ENCODE data around the gene SLC25A12. TPM values are rescaled to one million over a fixed set of nuclear protein-coding genes. Genes with fewer than 3 reads are reported as not detected.

SLC25A12 gene
- total RNA-seq, 2 experiments from 2014 or later, result 8.7 to 9.5 TPM

DNA sequence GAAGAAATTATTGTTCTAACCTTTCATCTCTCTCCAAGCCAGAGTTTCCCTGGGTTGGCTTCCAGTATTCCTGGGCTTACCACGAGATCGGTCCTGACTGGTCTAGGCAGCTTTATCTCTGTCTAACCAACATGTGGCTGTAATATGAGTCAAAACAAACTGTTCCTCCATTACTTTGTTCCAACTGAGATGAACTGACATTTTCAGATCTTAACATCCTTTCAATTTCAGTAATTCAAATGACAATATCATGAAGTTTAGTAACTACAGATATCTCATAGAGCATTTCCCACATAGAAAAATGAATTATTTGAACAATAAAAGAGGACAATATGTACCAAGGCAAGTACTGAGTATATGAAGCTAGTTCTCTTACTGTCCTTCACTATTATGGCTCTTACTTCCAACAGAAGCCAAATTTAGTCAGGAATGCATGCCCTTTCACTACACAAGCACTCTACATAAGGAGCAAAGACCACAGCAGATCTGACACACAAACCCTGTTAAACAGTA, 15.5 kb downstream of the SLC25A12 start:
- TF ChIP-seq, protein P1, sequence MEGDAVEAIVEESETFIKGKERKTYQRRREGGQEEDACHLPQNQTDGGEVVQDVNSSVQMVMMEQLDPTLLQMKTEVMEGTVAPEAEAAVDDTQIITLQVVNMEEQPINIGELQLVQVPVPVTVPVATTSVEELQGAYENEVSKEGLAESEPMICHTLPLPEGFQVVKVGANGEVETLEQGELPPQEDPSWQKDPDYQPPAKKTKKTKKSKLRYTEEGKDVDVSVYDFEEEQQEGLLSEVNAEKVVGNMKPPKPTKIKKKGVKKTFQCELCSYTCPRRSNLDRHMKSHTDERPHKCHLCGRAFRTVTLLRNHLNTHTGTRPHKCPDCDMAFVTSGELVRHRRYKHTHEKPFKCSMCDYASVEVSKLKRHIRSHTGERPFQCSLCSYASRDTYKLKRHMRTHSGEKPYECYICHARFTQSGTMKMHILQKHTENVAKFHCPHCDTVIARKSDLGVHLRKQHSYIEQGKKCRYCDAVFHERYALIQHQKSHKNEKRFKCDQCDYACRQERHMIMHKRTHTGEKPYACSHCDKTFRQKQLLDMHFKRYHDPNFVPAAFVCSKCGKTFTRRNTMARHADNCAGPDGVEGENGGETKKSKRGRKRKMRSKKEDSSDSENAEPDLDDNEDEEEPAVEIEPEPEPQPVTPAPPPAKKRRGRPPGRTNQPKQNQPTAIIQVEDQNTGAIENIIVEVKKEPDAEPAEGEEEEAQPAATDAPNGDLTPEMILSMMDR (IDR thresholded peaks at IDR 0.05), result no peak
- H3K9me3 Mint-ChIP-seq, result peaks cover 3% of the 10 kb centered on the region
- intact Hi-C loops (cut with DNase I, micrococcal nuclease), result no loop called here
- H3K4me1 Mint-ChIP-seq (ENCODE audit: low read depth), result peaks cover 56% of the 10 kb centered on the region
- ChIA-PET POLR2A (interaction anchor here (1.2 kb wide), 1 partner anchor 11 kb away, joined by 3 read pairs; no protein-coding TSS in a partner anchor), CTCF (no interaction called here)
- H3K4me3 ChIP-seq (ENCODE audit: low read length), result no peak overlapping the region
- ATAC-seq (ENCODE audit: poor library complexity) (no peak), DNase-seq (no peak)
- H3K36me3 ChIP-seq (ENCODE audit: insufficient read depth, low read length), result peaks cover 6% of the 10 kb centered on the region
- peaks cover 14% of the 10 kb centered on the region for H3K36me3 Mint-ChIP-seq (ENCODE audit: low read depth)
- H3K9me3 ChIP-seq (ENCODE audit: control insufficient read depth in 1 of 2, insufficient read depth in 1 of 2, low read length in 2 of 2), result no peaks in the 10 kb centered on the region
- H3K27ac Mint-ChIP-seq, result no peak overlapping the region
- no peaks in the 10 kb centered on the region for H3K27me3 ChIP-seq (ENCODE audit: control insufficient read depth in 1 of 2, insufficient read depth in 2 of 2, low read length in 2 of 2)
- H3K4me3 Mint-ChIP-seq, result no peak overlapping the region
- H3K27me3 Mint-ChIP-seq, result no peaks in the 10 kb centered on the region
- no peak overlapping the region for H3K27ac ChIP-seq (ENCODE audit: low read depth in 1 of 2, low read length in 2 of 2)
- H3K4me1 ChIP-seq (ENCODE audit: insufficient read depth, low read length), result no peaks in the 10 kb centered on the region

DNA sequence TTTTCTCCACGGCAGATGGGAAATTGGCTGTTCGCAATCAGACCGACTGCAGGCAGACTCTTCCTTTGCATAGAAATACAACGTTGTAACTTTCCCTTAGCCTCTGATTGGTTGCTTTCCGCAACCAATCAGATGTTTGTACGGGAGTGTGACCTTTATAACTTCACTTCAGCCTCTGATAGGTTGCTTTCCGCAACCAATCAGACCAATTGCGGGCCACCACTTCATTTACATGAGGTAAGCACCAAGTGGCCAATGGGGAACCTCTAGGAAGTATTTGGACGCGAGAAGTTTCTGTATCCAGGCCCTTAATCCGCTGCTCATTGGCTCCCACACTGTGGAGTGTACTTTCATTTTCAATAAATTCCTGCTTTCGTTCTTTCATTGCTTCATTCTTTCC, 19.1 kb downstream of the SLC25A12 start:
- H3K27ac Mint-ChIP-seq, result no peak overlapping the region
- POLR2A ChIA-PET, result no interaction called here
- H3K36me3 Mint-ChIP-seq (ENCODE audit: low read depth), result peaks cover 43% of the 10 kb centered on the region

DNA sequence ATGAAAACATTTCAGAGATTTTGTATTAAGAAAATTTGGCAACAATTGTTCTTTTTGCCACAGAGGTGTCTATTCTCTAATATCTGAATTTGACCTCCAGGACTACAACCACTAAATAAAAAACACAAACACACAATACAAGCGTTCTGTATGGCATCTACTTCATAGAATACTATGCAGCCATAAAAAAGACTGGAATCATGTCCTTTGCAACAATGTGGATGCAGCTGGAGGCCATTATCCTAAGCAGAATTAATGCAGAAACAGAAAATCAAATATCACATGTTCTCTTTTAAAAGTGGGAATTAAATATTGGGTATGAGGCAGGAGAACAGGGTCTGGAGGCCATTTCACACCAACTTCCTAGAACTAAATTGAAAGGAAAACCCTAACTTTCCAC, 19.5 kb downstream of the SLC25A12 start:
- H3K27ac ChIP-seq (ENCODE audit: low read depth in 1 of 2, low read length in 2 of 2), result no peak overlapping the region
- peaks cover 11% of the 10 kb centered on the region for H3K36me3 ChIP-seq (ENCODE audit: insufficient read depth, low read length)
- intact Hi-C loops (cut with DNase I, micrococcal nuclease), result no loop called here
- Mint-ChIP-seq H3K27me3 (no peaks in the 10 kb centered on the region), H3K27ac (no peak overlapping the region), H3K36me3 (ENCODE audit: low read depth) (peaks cover 43% of the 10 kb centered on the region), H3K4me1 (ENCODE audit: low read depth) (peaks cover 39% of the 10 kb centered on the region), H3K9me3 (peaks cover 3% of the 10 kb centered on the region), H3K4me3 (no peak overlapping the region)
- H3K9me3 ChIP-seq (ENCODE audit: control insufficient read depth in 1 of 2, insufficient read depth in 1 of 2, low read length in 2 of 2), result no peaks in the 10 kb centered on the region
- no peaks in the 10 kb centered on the region for H3K27me3 ChIP-seq (ENCODE audit: control insufficient read depth in 1 of 2, insufficient read depth in 2 of 2, low read length in 2 of 2)
- no peak overlapping the region for H3K4me3 ChIP-seq (ENCODE audit: low read length)
- DNase-seq, result no peak
- POLR2A ChIA-PET, result no interaction called here
- H3K4me1 ChIP-seq (ENCODE audit: insufficient read depth, low read length), result no peaks in the 10 kb centered on the region
- CTCF ChIA-PET, result no interaction called here
- no peak for ATAC-seq (ENCODE audit: poor library complexity)
- TF ChIP-seq, protein P1 (IDR thresholded peaks at IDR 0.05), result no peak

More for the DNA sequence above, 19.1 kb downstream of the SLC25A12 start:
- Histone ChIP-seq H3K27ac (ENCODE audit: low read depth in 1 of 2, low read length in 2 of 2) (no peak overlapping the region), H3K27me3 (ENCODE audit: control insufficient read depth in 1 of 2, insufficient read depth in 2 of 2, low read length in 2 of 2) (no peaks in the 10 kb centered on the region), H3K4me1 (ENCODE audit: insufficient read depth, low read length) (no peaks in the 10 kb centered on the region), H3K36me3 (ENCODE audit: insufficient read depth, low read length) (peaks cover 11% of the 10 kb centered on the region), H3K9me3 (ENCODE audit: control insufficient read depth in 1 of 2, insufficient read depth in 1 of 2, low read length in 2 of 2) (no peaks in the 10 kb centered on the region), H3K4me3 (ENCODE audit: low read length) (no peak overlapping the region)
- CTCF ChIA-PET, result no interaction called here
- H3K27me3 Mint-ChIP-seq, result no peaks in the 10 kb centered on the region
- ATAC-seq (ENCODE audit: poor library complexity) (no peak), DNase-seq (no peak)
- peaks cover 3% of the 10 kb centered on the region for H3K9me3 Mint-ChIP-seq
- H3K4me3 Mint-ChIP-seq, result no peak overlapping the region
- TF ChIP-seq, protein P1 (IDR thresholded peaks at IDR 0.05), result no peak
- H3K4me1 Mint-ChIP-seq (ENCODE audit: low read depth), result peaks cover 44% of the 10 kb centered on the region
- intact Hi-C loops (cut with DNase I, micrococcal nuclease), result no loop called here
